Activated CD4-positive, alpha-beta T cell treated with anti-CD3 and anti-CD28 coated beads, Interleukin-2, amount 50 U/mL, for 1 hour (primary cell): Measurements from ENCODE around the gene PRR19.
"Not testable (repeated sequence)": the region's sequence is repeated elsewhere in the genome, so short reads cannot be mapped to it uniquely, and the experiment has no call there.

Source experiments
- DNase-seq: peaks from one replicate; pipeline ENCODE4 v3.0.0-alpha.2; 2020

Gene PRR19, protein sequence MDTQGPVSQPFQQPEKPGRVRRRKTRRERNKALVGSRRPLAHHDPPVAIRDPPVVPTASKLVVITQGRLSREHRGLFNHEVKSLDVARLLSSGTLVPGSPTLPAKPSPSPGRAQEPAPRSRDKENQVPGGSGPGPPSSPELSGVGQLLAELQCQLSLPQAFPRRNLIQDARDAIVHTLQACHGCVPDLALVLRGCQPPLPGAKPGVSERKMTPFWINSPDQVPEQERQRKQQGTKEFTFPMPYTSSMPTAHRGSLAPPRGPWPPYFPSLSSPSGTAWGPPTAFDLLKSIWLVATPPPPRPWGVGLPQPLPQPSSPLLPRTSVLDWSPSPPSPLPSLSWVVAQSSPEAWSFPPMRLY

GRCh38 chr19:42301646-42302203, at the start of gene PRR19:
Gene PRR19, plus strand, starts transcription at chr19:42302132. Its CDS starts 7,453 bp downstream, at chr19:42309585.
- DNase-seq, result no peak

DNA sequence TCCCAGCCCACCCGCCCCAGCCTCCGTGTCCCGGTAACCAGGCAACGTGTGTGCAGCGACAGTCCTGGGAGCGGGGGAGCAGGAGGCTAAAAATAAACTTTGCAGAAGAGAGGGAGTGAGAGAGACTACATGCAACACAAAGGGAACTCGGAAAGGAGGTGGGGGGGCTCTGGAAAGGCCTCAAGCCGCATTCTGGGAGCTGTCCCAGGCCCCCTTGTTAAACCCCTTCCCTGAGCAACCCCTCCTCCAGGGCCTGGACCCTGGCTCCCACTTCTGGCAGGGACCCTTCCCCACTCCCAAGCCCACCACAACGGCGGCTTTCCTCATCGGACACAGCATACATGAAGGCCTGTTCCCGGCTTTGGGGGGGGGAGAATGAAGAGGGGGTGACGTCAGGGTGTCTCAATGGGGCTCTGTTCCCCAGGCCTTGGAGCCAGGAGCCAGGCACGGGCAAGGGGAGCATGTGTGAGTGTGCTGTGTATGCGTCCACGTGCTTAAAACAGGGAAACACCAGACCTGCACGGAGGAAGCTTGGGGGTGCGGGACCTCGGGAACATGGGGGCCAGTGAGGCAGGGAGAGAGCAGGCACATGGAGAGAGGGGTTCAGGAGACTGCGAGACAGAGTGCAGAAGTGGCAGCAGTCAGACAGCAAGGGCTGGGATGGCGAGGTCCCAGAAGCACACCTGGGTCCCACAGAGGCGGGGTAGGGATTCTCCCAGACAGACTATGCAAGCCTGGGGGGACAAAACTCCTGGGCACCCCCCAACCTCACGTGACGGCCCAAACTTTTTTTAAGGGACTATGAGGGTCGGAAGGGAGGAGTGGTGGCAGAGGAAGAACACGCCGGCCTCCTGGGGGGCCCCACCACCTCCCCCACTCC, 49.3 kb upstream of the PRR19 start:
- no peak for DNase-seq

DNA sequence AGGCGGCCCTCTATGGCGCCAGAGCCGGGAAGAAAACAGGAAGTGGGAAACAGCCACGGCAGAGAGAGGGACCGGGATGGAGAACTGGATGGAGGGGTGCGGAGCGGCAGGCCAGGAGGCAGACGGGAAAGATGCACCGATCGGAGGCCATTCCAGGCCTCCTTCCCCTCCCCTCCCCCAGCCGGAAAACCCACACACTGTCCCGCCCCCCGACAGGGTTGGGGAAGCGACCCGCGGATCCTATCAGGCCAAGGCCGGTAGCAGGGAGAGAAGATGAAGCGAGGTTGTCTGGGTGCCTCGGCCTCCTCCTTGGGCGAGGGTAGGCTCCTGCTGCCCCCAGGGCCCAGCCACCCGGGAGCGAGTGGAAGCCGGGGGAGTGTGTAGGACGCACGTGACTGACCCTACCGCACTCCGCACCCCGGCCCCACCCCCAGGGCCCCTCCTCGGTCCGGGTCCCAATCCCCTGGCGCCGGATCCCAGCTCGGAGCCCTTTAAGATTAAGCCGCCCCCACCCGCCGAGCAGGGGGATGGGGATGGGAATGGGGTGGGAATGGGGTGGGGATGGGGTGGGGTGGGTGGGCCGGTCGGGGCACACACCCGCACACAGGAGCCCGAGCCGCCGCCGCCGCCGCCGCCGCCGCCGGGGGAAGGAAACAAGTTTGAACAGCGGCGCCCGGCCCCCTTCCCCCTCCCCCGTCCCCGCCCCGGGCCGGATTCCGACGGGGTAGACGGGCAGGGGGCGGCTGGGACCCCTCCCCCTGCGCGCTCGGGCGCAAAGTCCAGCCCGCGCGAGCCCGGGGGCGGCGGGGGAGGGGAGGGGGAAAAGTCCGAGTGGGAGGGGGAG, 48.5 kb upstream of the PRR19 start:
- DNase-seq, result peak; percentile 62

DNA sequence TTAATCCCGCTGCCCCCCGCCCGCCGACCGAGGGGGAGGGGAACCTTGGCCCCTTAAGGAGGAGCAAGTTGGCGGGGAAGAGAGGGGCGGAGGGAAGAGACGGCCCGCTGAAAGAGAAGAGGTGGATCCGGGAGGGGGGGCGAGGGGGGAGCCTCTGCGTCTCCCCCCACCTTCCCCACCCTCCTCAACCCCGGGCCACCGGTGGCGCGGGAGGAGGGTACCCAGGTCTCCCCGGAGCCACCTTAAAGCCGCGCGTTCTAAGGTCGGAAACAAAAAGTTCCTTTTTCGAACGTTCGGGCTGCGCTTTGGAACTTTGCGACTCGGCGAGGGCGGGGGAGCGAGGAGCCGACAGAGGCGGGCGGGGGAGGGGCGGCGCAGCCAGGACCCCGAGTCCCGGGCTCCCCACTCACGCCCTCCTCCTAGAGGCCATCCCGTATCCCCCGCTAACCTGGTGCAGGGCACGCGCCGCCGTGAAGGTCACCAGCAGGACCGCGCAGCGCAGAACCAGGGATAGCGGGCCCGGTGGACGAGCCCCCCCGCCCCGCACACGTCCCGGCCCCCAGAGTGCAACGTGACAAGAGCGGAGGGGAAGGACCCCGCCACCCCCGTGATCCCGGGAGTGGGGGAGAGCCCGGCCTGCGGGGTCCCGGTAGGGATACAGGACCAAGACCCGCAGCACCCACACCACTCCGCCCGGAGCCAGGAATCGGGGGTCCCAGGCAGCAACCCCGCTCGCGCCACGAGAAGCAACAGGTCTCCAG, 47.7 kb upstream of the PRR19 start:
- peak; percentile 76 for DNase-seq

- DNase-seq, result peak; percentile 93
These were observed 46.8 kb upstream of the PRR19 start, which contains the start of gene ERF for GRCh38 chr19:42254850-42255765. Gene ERF, minus strand, starts transcription at chr19:42255128. Its CDS starts 129 bp downstream, at chr19:42254999.

DNA sequence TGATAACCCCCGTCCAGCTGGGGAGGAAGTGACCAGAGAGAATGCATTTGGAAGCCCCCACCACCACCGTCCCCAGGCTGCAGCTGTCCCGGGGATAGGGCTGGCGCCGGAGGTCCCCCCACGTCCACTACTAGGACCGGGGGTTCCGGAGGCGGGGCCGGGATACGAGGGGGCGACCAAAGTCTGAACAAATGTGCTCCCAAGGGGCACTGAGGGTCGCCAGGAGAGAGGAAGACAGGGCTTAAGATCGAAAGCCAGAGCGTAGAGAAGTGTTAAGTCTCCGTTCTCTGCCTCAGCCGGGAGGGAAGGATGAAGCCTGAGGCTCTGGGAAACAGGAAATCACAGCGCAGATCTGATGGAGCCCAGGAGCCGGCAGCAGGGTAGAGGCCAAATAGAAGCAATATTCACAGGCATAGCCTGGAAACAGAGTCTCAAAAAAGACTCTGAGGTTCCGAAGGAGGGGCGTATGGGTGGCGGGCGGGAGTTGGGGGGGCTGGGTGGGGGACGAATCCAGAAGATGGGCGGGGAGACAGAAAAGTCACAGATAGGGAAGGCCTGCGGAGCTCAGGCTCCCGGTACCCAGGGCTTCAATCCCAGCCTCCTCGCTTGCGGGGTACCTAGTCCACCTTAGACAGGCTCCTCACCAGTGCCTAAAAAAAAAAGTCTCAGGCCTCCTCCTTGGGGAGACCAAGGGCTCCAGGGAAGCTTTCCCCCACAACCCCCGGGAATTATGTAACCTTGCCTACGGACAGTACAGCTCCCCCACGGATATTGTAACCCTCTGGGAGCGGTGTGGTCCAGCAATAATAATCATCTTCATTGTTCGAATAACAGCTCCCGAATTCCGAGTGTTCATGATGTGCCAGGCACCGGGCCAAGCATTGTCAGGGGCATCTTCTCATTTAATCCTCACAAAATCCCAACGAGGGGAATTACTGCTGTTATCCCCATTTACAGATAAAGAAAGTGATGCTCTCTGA, 45.9 kb upstream of the PRR19 start:
- no peak for DNase-seq

- not testable (repeated sequence) for DNase-seq
These were observed 44.1 kb upstream of the PRR19 start for GRCh38 chr19:42257842-42258241.

GRCh38 chr19:42261763-42262162, 40.2 kb upstream of the PRR19 start:
- no peak for DNase-seq

DNA sequence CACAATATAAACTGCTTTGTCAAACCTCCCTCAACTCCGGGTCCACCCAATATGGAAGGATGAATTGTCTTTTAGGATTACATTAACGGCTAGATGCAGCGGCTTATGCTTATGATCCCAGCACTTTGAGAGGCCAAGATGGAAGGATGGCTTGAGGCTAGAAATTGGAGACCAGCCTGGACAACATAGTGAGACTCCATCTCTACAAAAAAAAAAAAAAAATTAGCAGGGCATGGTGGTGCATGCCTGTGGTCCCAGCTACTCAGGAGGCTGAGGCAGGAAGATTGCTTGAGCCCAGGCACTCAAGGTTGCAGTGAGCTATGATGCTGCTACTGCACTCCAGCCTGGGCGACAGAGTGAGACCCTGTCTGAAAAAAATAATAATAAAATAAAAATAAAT, 35.8 kb upstream of the PRR19 start:
- not testable (repeated sequence) for DNase-seq

DNA sequence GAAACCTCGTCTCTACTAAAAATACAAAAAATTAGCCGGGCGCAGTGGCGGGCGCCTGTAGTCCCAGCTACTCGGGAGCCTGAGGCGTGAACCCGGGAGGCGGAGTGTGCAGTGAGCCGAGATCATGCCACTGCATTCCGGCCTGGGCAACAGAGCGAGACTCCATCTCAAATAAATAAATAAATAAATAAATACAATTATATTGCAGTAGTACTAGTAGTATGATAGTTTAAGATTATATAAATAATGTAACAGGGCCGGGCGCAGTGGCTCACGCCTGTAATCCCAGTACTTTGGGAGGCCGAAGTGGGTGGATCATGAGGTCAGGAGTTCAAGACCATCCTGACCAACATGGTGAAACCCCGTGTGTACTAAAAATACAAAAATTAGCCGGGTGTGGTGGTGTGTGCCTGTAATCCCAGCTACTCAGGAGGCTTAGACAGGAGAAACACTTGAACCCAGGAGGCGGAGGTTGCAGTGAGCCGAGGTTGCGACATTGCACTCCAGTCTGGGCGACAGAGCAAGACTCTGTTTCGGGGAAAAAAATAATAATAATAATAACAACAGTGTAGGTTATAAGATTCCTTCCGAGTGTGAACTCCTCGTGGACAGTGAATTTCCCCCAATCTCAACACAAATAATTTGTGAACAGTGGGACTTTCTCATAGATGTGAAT, 34.9 kb upstream of the PRR19 start:
- DNase-seq, result not testable (repeated sequence)

GRCh38 chr19:42267644-42268141, 34.2 kb upstream of the PRR19 start:
- DNase-seq, result no peak

DNA sequence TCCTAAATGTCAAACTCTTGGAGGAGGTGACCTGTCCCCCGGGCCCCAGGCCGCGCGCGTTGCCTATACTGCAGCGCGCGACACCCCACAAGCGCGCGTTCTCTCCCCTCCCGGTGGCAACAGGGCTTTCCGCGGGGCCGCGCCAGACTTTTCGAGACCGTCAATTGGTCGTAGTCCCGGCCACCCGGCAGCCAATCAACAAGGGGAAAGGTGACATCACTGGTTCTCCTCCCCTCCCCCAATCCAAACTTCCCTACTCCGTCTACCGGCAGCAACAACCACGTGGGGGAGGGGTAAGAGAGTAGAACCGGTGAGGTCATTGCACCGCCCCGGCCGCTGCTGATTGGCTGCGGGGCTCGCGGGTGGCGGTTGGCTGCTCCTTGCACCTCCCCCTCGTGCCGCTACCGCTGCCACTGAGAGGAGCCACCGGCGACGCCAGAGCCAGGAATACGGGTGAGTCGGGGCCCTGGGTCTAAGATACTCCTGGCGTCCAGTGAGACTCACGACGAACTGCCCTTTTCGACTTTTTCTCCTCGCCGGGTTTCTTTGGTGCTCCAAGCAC, 33.7 kb upstream of the PRR19 start:
- DNase-seq, result peak; percentile 96

DNA sequence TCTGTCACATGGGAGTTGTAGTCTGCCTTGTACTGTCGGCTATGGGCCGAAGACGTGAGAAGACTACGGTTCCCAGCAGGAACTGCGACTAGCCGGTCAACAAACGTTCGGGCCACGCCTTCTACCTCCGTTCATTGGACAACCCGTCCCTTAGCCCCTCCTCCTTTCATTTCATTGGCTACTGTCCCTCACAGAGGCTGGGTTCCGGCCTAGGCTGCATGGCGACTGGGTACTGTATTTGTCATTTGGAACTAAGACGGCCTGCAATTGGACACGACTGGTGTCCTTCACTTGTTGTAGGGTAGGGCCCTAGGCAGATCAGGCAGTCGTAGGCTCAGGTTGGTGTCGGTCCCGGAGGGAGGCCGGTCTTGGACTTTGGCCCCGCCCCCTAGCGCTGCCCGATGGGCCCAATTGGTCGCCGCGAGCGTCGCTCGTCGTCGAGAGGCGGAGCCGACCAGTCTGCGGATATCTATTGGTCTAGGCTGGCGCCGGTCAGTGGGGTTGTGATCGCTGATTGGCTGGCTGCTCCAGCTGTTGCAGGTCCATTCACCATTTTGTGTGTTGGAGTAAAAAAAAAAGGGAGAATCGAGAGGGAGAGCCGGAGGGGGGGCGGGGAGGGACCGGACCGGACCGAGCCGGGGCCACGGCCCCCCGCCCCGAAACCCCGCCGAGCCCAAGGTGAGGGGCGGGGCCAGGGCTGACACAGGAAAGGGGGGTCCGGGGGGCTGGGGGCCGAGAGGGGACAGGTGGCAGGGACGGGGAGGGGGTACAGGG, 33.0 kb upstream of the PRR19 start, which contains the start of gene CIC:
TSS of gene CIC (plus strand) at position 549 of the 774 bp plus-strand sequence. CDS start 2,532 bp downstream, outside the sequence.
- DNase-seq, result peak; percentile 99

DNA sequence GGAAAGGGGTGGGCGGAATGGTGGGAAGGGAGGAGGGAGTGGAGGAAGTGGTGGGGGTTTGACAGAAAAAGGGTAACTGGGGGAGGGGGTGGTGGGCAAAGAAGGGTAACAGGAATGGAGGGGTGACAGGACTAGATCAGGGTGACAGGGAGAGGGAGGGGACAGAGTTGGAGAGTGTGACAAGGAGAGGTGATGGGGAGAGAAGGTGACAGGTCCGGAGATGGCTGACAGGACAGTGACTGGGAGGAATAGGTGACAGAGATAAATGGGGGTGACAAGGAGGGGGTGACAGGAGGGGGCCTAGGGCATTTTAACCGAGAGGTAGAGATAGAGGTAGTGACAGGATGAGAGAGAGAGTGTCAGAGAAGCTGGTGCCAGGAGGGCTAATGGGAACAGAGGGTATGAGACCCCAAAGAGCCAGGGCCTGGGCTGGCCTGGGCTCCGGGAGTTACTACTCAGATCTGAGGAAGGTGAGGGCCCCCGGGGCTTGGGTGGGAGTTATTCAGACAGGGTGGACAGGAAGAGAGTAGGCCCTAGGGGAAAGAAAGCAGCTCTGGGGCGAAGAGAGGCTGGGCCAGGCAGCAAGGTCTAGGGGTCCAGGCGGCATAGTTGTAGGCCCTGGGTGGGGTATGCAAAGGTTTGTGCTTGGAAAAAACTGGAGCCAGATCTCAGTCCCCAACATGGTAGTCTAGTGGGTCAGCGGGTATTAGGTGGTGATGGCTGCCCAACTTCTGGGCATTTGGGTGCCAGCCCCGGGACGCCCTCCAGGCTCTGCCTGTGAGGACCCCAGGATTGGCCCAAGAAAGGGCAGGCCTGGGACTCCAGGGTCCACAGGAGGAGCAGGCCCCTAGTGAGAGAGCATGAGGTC, 32.2 kb upstream of the PRR19 start:
- DNase-seq, result no peak

DNA sequence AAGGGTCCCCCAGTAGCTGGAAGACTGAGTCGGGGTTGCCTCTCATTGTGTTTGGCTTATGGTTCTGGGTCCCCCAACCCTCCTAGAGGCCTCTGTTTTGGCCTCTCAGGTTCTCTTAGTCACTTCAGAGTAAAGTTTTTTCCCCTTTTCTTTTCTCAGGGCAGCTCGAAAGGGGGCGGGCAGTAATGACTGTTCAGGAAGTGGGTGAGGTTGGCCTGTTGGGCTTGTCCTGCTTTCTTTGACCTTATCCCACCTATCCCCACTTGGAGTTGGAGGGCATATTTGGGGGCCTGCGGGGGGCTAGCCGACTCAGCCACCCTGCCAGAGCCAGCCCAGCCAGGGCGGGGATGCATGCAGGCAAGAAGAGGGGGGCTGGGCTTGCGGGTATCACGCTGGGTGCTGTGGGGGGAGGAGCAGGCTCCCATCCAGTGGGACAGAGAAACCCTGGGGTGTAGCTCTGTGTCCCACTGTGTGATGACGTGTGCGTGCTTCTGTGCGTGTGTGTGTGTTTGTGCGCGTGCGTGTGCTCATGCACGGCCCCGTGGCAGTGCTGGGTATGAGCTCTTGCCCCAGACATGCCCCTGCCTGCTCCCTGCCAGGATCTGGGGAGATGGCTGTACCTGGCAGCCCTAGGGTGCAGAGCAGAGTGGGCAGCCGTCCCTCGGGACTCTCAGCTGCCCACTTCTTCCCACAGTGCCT, 31.4 kb upstream of the PRR19 start:
- DNase-seq, result peak; percentile 63

- DNase-seq, result no peak
These were observed 30.9 kb upstream of the PRR19 start for GRCh38 chr19:42271045-42271419.
